ENCODE data around the gene CHTF18.

Gene CHTF18

GRCh38 chr16:764848-765487 is 23.5 kb upstream of the CHTF18 start:
- no peak overlapping the region for H3K4me3 ChIP-seq (ENCODE audit: low read length)
- no peak for TF ChIP-seq CTCF (conservative IDR thresholded peaks at IDR 0.05; ENCODE audit: low read length)
- DNase-seq (ENCODE audit: low read depth): no peak

- no peak overlapping the region for H3K4me3 ChIP-seq (ENCODE audit: low read length)
- no peak for TF ChIP-seq CTCF (conservative IDR thresholded peaks at IDR 0.05; ENCODE audit: low read length)
- no peak for DNase-seq (ENCODE audit: low read depth)
Observed at GRCh38 chr16:765488-765865, 22.9 kb upstream of the CHTF18 start.

- H3K4me3 ChIP-seq (ENCODE audit: low read length): no peak overlapping the region
- TF ChIP-seq CTCF (conservative IDR thresholded peaks at IDR 0.05; ENCODE audit: low read length): no peak
- DNase-seq (ENCODE audit: low read depth): no peak
Observed at GRCh38 chr16:766008-766819, 22.2 kb upstream of the CHTF18 start.

GRCh38 chr16:766820-767640 is 21.4 kb upstream of the CHTF18 start:
- no peak for TF ChIP-seq CTCF (conservative IDR thresholded peaks at IDR 0.05; ENCODE audit: low read length)

GRCh38 chr16:767743-768235 is 20.6 kb upstream of the CHTF18 start:
- DNase-seq (ENCODE audit: low read depth): no peak
- no peak for TF ChIP-seq CTCF (conservative IDR thresholded peaks at IDR 0.05; ENCODE audit: low read length)

More at GRCh38 chr16:766820-767640, 21.4 kb upstream of the CHTF18 start:
- H3K4me3 ChIP-seq (ENCODE audit: low read length): no peak overlapping the region
- no peak for DNase-seq (ENCODE audit: low read depth)

GRCh38 chr16:768428-768827 is 20.0 kb upstream of the CHTF18 start:
- no peak for TF ChIP-seq CTCF (conservative IDR thresholded peaks at IDR 0.05; ENCODE audit: low read length)
- no peak for DNase-seq (ENCODE audit: low read depth)

More at GRCh38 chr16:767743-768235, 20.6 kb upstream of the CHTF18 start:
- no peak overlapping the region for H3K4me3 ChIP-seq (ENCODE audit: low read length)

More at GRCh38 chr16:768428-768827, 20.0 kb upstream of the CHTF18 start:
- no peak overlapping the region for H3K4me3 ChIP-seq (ENCODE audit: low read length)
